Stimulated activated CD4-positive, alpha-beta T cell treated with anti-CD3 and anti-CD28 coated beads, TNF-alpha, amount 100 ng/mL, for 48 hours (primary cell): Measurements from ENCODE around the gene TRAPPC6A.

Experiments
- DNase-seq, 3 donors: peaks; one replicate each; pipeline ENCODE4 v3.0.0-alpha.2; 2020; ENCODE audit warnings: low read depth in 3 of 3

TRAPPC6A gene

DNA sequence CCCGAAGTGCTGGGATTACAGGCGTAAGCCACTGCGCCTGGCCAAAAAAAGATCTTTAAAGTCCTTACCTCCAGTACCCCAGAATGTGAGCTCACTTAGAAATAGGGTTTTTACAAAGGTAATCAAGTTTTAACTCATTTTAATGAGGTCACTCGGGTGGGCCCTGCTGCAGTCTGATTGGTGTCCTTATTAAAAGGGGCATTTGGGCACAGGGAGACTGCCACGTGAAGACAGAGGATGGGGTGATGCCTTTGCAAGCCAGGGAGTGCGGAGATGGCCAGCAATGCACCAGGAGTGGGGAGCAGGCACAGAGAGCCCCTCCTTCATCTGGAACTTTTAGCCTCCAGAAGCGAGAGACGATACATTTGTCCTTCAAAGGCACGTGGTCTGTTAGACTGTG, 28.9 kb downstream of the TRAPPC6A start:
- no peak for DNase-seq

GRCh38 chr19:45147835-45148676, 30.0 kb downstream of the TRAPPC6A start:
- no peak for DNase-seq

- DNase-seq: no peak
Observed at GRCh38 chr19:45146741-45147205, 31.3 kb downstream of the TRAPPC6A start.

GRCh38 chr19:45146251-45146650, 31.8 kb downstream of the TRAPPC6A start:
- DNase-seq: no peak

GRCh38 chr19:45145270-45146189, 32.5 kb downstream of the TRAPPC6A start:
- no peak for DNase-seq

- no peak for DNase-seq
Observed at GRCh38 chr19:45144431-45145269, 33.4 kb downstream of the TRAPPC6A start.

- no peak for DNase-seq
Observed at GRCh38 chr19:45142726-45143110, 35.3 kb downstream of the TRAPPC6A start.

DNA sequence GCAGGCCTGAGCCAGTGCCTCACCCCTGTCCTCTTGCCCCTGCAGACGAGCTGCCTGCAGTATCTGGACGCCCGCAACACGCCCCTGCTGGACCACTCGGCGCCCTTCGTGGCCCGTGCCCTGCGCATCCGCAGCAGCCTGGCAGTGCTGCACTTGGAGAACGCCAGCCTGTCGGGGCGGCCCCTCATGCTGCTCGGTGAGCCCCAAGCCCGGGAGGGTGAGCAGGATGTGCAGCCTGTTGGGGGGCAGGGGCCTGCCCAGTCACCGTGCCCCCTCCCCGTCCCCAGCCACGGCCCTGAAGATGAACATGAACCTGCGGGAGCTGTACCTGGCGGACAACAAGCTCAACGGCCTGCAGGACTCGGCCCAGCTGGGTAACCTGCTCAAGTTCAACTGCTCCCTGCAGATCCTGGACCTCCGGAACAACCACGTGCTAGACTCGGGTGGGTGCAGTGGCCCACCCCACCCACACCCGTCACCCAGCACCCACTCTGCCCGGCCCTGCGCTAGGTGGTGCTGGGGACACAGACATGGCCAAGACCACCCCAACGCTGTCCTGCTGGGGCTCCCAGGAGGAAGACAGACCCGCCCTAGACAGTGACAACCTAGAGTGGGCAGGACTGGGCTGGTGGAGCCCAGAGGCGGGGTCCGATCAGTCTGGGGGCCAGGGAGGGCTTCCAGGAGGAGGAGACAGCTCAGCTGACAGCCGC, 35.9 kb downstream of the TRAPPC6A start:
- DNase-seq: no peak

DNA sequence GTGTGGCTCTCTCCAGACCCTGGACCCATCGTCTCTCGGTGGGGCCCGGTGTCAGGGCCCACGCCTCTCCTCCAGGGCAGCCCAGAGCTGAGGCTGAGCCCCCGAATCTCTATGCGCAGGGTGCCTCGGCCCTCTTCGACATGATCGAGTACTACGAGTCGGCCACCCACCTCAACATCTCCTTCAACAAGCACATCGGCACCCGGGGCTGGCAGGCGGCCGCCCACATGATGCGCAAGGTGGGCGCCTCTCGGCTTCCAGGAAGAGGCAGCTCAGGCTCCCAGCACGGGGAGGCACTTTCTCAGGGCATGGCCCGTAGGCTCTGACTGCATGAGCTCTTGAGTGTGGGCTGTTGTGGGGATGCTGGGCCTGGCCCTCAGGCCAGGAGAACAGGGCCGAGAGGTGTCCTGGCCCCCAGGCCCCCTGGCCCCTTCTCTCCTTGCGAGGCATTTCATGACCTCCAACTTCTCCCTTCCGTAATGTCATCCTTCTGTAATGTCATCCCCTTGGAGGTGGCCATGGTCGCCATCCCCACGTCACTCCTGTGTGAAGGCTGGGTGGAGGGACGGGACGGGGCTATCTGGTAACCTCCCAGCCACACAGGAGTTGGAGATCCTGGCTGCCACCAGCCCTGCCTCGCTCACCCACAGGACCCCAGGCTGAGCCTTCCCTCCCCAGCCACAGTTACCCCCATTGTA, 36.7 kb downstream of the TRAPPC6A start:
- DNase-seq: no peak

DNA sequence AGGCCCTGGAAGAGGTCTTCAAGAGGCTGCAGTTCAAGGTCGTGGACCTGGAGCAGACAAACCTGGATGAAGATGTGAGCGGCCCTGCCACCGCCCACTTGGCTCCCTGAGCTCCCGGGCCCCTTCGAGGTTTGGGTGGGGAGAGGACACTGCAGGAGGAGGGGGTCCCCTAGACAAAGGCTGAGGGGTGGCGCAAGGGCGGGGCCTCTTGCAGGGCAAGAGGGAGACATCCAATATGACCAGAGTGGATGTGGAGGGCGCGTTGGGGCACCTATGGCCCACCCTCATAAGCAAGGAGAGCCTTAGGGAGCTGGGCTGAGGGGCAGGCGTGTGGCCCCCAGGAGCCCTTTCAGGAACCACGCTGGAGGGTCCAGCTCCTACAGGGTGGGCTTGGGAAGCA, 37.5 kb downstream of the TRAPPC6A start:
- no peak for DNase-seq

DNA sequence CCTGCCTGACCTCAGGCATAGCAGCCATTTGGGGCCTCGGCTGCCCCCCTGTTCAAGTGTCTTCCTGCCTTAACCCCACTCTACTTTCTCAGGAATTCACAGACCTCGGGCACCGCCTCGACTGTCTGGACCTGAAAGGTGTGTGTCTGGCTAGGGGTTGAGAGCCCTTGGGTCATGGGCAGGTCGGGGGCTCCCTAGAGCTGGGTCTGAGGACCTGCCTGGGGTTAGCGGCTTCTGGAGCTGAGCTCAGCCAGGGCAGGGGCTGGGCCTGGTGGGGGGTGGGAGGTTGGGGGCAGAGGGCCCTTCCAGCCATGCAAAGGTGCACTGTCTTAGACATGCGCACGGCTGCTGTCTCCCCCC, 37.9 kb downstream of the TRAPPC6A start:
- no peak for DNase-seq

- DNase-seq: no peak
Observed at GRCh38 chr19:45139286-45140143, 38.5 kb downstream of the TRAPPC6A start.

GRCh38 chr19:45138303-45138751, 39.7 kb downstream of the TRAPPC6A start:
- DNase-seq: no peak

DNA sequence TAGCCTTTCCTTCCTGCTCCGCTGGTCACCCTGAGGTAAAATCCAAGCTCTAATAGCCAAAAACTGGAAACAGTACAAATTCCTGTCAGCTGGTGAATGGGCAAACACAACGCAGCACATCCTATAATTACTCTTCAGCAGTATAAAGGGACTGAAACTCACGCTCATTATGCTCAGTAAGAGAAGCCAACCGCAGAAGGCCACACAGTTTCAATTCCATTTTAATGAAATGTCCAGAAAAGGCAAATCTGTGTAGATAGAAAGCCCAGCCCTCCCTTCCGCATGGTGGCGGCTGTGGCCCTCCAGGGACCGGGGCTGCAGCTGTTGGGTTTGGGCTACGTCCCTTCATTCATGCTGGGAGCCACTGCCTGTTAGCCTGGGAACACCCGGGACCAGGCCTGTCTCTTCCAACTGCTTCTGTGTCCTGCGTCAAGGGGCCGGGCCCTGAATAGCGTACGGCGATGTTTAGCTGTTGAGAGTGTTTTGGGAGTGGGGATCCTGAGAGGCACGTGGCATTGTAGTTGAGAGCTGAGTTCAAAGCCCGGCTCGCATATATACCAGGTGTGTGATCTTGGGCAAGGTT, 40.8 kb downstream of the TRAPPC6A start:
- no peak for DNase-seq

DNA sequence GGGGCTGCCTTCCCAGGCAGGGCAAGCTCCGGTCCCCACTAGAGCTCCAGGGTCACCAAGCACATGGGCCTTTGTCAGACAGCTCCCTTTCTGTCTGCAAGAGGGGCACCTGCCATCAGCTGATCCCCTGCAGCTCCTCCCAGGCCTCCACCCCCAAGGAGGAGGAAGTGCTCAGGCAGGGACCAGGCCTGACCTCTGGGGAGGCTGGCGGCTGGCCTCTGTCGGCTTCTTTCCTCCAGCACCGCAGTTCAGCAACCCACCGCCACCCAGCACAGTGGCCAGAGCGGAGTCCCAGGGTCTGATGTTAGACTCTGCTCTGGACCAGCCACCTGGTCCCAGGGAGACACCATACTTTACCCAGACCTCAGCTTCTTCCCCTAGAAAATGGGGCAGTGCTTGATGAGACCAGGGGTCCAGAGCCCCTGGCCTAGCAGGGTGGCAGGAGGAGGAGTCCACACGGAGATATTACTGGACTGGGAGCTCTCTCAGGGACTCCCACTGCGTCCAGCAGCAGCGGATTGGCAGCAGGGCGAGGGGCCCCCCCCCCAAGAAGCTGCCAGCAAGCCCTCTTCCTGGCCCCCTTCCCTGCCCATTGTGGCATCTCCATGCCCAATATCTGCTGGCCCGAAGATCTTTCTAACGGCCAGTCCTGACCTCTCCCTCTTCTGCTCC, 41.4 kb downstream of the TRAPPC6A start:
- no peak for DNase-seq

DNA sequence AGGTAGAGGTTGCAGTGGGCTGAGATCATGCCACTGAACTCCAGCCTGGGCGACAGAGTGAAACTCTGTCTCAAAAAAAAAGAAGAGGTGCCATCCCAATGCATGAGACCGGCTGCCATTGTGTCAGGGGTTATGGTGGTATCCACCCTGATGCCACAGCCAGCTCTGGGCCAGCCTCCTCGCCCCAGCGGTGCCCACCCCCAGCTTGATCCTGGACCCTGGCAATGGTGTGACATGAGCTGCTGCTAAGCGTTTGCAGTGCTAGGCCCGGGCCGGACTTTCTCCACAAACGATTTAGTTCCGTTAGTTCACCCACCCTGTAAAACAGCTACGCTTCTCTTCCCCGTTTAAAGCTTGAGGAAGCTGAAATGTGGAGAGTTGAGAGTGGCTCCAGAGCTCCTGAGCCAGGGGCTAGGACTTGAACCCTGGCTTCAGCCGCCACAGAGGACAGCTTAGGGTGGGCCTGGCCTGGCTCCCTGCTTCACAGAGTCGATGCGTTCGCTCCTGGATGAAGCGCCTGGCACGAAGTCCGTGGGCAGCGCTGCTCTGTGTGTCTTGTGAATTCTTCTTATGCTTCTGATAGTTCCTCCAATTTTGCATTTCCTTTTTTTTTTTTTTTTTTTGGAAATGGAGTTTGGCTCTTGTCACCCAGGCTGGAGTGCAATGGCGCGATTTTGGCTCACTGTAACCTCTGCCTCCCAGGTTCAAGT, 42.7 kb downstream of the TRAPPC6A start:
- no peak for DNase-seq

GRCh38 chr19:45133661-45134060, 44.4 kb downstream of the TRAPPC6A start:
- DNase-seq: no peak
